ENCODE measurements around the gene HSD3B7.

- no peak for TF ChIP-seq CTCF (IDR thresholded peaks at IDR 0.05)
- TF ChIP-seq EZH2 (IDR thresholded peaks at IDR 0.05; ENCODE audit: borderline replicate concordance, insufficient read depth, low read depth, low read length, poor library complexity, severe bottlenecking): no peak
Measured at GRCh38 chr16:30946671-30947540, 38.1 kb upstream of the HSD3B7 start.
